ENCODE measurements around the gene CCDC192. TPM values are rescaled to one million over a fixed set of nuclear protein-coding genes. Genes with fewer than 3 reads are reported as not detected.

The CCDC192 gene
- total RNA-seq, 2 experiments from 2014 or later = not detected

DNA sequence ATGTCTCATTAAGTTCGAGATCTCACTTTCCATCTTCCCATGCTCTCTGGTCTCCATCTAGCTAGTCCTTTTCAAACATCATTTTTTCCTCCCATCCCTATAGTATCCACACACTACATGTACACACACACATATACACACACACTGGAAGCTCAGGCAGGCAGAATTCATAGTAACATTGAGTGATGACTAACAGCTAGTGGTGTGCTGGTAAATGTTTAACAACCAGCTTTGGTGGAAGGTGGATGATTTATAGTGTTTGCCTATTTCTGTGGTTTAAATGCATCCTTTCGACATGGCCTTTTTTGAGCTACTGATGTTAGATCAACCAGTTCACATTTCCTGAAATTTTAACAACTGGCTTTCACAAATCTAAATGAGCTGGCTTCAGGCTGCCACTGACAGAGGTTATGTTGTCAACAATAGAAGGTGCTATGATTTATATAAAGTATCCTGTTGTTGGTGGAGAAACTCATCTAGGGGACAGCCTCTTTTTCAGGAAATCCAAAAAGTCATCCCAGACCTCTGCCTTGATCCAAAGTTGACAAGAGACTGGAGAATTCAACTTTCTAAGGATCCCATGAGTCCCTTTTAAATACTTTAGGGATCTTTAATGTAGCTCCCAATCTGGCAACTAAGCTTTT, 117.8 kb downstream of the CCDC192 start:
- peak; percentile 39 for ATAC-seq
- no peaks in the 10 kb centered on the region for H3K9me3 Mint-ChIP-seq (ENCODE audit: low read depth)
- no peaks in the 10 kb centered on the region for H3K4me1 Mint-ChIP-seq
- H3K27me3 Mint-ChIP-seq = peaks cover 4% of the 10 kb centered on the region
- CTCF ChIA-PET = interaction anchor here (0.6 kb wide), 1 partner anchor 275 kb away, joined by 5 read pairs; no protein-coding TSS in a partner anchor
- H3K27ac Mint-ChIP-seq = no peak overlapping the region
- H3K4me3 Mint-ChIP-seq = no peak overlapping the region
- DNase-seq = no peak
- intact Hi-C loops (cut with DNase I, micrococcal nuclease) = no loop called here
- no peaks in the 10 kb centered on the region for H3K36me3 Mint-ChIP-seq (ENCODE audit: low read depth)
- POLR2A ChIA-PET = no interaction called here

DNA sequence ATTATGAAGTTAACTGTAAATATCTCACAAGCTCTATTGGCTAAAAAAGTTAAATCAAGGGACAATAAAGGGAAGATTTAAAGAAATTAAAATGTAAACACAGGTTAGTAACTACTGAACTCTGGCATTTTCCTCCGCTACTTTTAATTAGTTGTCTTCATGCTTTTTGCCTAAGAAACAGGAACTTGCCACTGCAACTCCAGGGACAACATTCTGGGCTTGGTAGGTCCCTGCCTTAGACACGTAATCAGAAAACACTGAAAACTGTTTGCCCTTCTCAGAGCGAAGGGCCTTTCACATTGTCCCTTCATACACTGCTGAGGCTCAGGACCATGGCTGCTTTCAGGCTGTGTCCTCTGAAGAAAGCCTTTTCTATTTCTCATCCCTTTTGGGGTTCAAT, 118.7 kb downstream of the CCDC192 start:
- H3K4me1 Mint-ChIP-seq = no peaks in the 10 kb centered on the region
- no peak overlapping the region for H3K27ac Mint-ChIP-seq
- H3K36me3 Mint-ChIP-seq (ENCODE audit: low read depth) = no peaks in the 10 kb centered on the region
- DNase-seq (no peak), ATAC-seq (no peak)
- ChIA-PET CTCF (interaction anchor here (0.6 kb wide), 1 partner anchor 117 kb away, joined by 3 read pairs; no protein-coding TSS in a partner anchor), POLR2A (no interaction called here)
- H3K9me3 Mint-ChIP-seq (ENCODE audit: low read depth) = no peaks in the 10 kb centered on the region
- H3K4me3 Mint-ChIP-seq = no peak overlapping the region
- intact Hi-C loops (cut with DNase I, micrococcal nuclease) = no loop called here
- H3K27me3 Mint-ChIP-seq = peaks cover 4% of the 10 kb centered on the region

- Mint-ChIP-seq H3K4me3 (no peak overlapping the region), H3K9me3 (ENCODE audit: low read depth) (no peaks in the 10 kb centered on the region), H3K27me3 (peaks cover 8% of the 10 kb centered on the region), H3K27ac (no peak overlapping the region), H3K36me3 (ENCODE audit: low read depth) (no peaks in the 10 kb centered on the region), H3K4me1 (no peaks in the 10 kb centered on the region)
- CTCF ChIA-PET = interaction anchor here (0.9 kb wide), 1 partner anchor 18 kb away, joined by 3 read pairs; no protein-coding TSS in a partner anchor
- no peak for ATAC-seq
- no peak for DNase-seq
- intact Hi-C loops (cut with DNase I, micrococcal nuclease) = no loop called here
- POLR2A ChIA-PET = no interaction called here
Measured at GRCh38 chr5:127824126-127824525, 120.9 kb downstream of the CCDC192 start.

- peaks cover 5% of the 10 kb centered on the region for H3K27me3 Mint-ChIP-seq
- no peak overlapping the region for H3K4me3 Mint-ChIP-seq
- DNase-seq (no peak), ATAC-seq (no peak)
- intact Hi-C loops (cut with DNase I, micrococcal nuclease) = no loop called here
- ChIA-PET CTCF (no interaction called here), POLR2A (no interaction called here)
- H3K9me3 Mint-ChIP-seq (ENCODE audit: low read depth) = no peaks in the 10 kb centered on the region
- no peaks in the 10 kb centered on the region for H3K36me3 Mint-ChIP-seq (ENCODE audit: low read depth)
- no peak overlapping the region for H3K27ac Mint-ChIP-seq
- H3K4me1 Mint-ChIP-seq = no peaks in the 10 kb centered on the region
Measured at GRCh38 chr5:127826011-127826410, 122.8 kb downstream of the CCDC192 start.

GRCh38 chr5:127827451-127827850, 124.3 kb downstream of the CCDC192 start:
- CTCF ChIA-PET = no interaction called here

GRCh38 chr5:127830157-127830556, 127.0 kb downstream of the CCDC192 start:
- ChIA-PET CTCF (no interaction called here), POLR2A (no interaction called here)
- Mint-ChIP-seq H3K27ac (no peak overlapping the region), H3K9me3 (ENCODE audit: low read depth) (no peaks in the 10 kb centered on the region), H3K4me1 (no peaks in the 10 kb centered on the region), H3K36me3 (ENCODE audit: low read depth) (no peaks in the 10 kb centered on the region), H3K4me3 (no peak overlapping the region), H3K27me3 (peaks cover 5% of the 10 kb centered on the region)
- no peak for DNase-seq
- intact Hi-C loops (cut with DNase I, micrococcal nuclease) = no loop called here
- no peak for ATAC-seq

More at GRCh38 chr5:127827451-127827850, 124.3 kb downstream of the CCDC192 start:
- DNase-seq = no peak
- H3K36me3 Mint-ChIP-seq (ENCODE audit: low read depth) = no peaks in the 10 kb centered on the region
- no peak for ATAC-seq
- H3K27me3 Mint-ChIP-seq = peaks cover 5% of the 10 kb centered on the region
- no peak overlapping the region for H3K27ac Mint-ChIP-seq
- intact Hi-C loops (cut with DNase I, micrococcal nuclease) = no loop called here
- POLR2A ChIA-PET = no interaction called here
- no peaks in the 10 kb centered on the region for H3K4me1 Mint-ChIP-seq
- H3K9me3 Mint-ChIP-seq (ENCODE audit: low read depth) = no peaks in the 10 kb centered on the region
- no peak overlapping the region for H3K4me3 Mint-ChIP-seq

DNA sequence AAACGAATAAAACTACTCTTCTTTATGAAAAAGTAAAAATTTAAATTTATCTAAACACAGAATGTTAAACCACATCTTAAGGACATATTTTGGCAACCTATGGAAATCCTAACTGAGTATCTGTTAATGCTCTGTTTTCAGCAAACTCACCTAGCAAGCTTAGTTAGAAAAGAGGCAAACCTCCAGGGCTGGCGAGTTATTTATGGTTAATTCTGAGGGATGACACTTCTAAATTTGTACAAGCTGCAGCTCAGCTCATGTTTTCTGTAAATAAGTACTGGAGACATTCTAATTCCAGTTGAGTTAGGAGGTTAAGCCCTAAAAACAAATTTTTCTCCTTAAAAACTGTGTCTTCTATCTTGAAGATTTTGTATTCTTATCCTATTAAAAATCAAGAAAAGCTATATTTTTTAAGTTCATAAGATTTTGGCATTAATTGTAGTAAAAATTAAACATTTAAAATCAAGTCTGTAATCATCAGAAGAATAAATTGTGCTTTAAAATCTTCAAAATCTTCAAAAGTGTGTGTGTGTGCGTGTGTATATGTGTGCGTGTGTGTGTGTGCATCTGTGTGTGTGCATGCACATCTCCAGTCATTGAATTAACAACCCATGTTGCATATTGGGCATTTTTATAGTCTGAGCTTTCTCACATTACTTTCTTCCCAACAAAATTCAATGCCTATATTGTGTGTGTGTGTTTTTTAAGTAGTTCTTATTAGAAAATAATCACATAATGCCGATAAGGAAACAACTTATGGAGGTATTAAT, 127.8 kb downstream of the CCDC192 start:
- Mint-ChIP-seq H3K4me1 (no peaks in the 10 kb centered on the region), H3K27ac (no peak overlapping the region), H3K4me3 (no peak overlapping the region), H3K36me3 (ENCODE audit: low read depth) (no peaks in the 10 kb centered on the region), H3K9me3 (ENCODE audit: low read depth) (no peaks in the 10 kb centered on the region), H3K27me3 (peaks cover 9% of the 10 kb centered on the region)
- ChIA-PET POLR2A (no interaction called here), CTCF (interaction anchor here (0.6 kb wide), 1 partner anchor 1157 kb away, joined by 3 read pairs; no protein-coding TSS in a partner anchor)
- ATAC-seq (no peak), DNase-seq (no peak)
- intact Hi-C loops (cut with DNase I, micrococcal nuclease) = no loop called here

DNA sequence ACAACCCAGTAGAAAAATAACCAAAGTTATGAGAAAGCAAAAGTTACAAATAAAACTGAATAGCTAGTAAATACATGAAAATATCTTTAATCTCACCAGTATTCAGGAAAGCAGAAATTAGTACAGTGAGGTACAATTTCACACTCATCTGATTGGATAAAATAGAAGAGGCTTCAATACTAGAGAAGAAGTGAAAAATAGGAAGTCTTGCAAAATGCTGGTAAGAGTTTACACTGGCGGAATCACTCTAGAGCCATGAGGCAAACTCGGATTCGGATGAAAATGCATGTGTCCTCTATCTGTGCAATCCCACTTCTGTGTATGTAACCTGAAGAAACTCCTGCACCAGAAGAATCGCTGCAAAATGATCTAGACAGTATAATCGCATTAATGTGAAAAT, 128.9 kb downstream of the CCDC192 start:
- Mint-ChIP-seq H3K27me3 (peaks cover 9% of the 10 kb centered on the region), H3K4me3 (no peak overlapping the region), H3K9me3 (ENCODE audit: low read depth) (no peaks in the 10 kb centered on the region), H3K4me1 (no peaks in the 10 kb centered on the region), H3K27ac (no peak overlapping the region), H3K36me3 (ENCODE audit: low read depth) (no peaks in the 10 kb centered on the region)
- intact Hi-C loops (cut with DNase I, micrococcal nuclease) = no loop called here
- ChIA-PET POLR2A (no interaction called here), CTCF (interaction anchor here (0.8 to 1.2 kb wide), 2 partner anchors 34 to 256 kb away, joined by 3 read pairs; no protein-coding TSS in a partner anchor)
- DNase-seq = no peak
- ATAC-seq = no peak

- Mint-ChIP-seq H3K4me1 (no peaks in the 10 kb centered on the region), H3K27ac (no peak overlapping the region), H3K9me3 (ENCODE audit: low read depth) (no peaks in the 10 kb centered on the region), H3K36me3 (ENCODE audit: low read depth) (no peaks in the 10 kb centered on the region), H3K27me3 (peaks cover 3% of the 10 kb centered on the region), H3K4me3 (no peak overlapping the region)
- DNase-seq (no peak), ATAC-seq (no peak)
- CTCF ChIA-PET = no interaction called here
- POLR2A ChIA-PET = no interaction called here
- intact Hi-C loops (cut with DNase I, micrococcal nuclease) = no loop called here
Measured at GRCh38 chr5:127834094-127834531, 130.9 kb downstream of the CCDC192 start.

DNA sequence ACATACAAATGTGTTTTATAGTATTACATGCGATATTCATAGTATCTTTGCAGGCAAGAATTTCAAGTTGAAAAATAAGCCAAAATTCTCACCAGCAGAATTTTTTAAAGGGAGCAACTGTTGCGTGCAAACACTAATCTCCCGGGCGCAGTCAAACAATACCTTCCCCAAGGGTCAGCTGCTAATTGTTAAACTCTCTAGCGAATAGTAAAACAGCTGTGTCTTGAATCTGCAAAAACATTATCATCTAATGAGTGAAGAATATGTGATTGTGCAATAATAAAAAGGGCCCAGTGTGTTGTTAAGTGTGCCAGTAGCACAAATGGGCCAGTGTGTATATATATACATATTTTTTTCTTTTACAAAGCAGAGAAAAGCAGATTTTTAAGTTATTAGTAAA, 131.4 kb downstream of the CCDC192 start:
- no peak overlapping the region for H3K27ac Mint-ChIP-seq
- DNase-seq (no peak), ATAC-seq (no peak)
- H3K4me3 Mint-ChIP-seq = no peak overlapping the region
- H3K9me3 Mint-ChIP-seq (ENCODE audit: low read depth) = no peaks in the 10 kb centered on the region
- intact Hi-C loops (cut with DNase I, micrococcal nuclease) = no loop called here
- POLR2A ChIA-PET = no interaction called here
- peaks cover 3% of the 10 kb centered on the region for H3K27me3 Mint-ChIP-seq
- no peaks in the 10 kb centered on the region for H3K36me3 Mint-ChIP-seq (ENCODE audit: low read depth)
- CTCF ChIA-PET = no interaction called here
- H3K4me1 Mint-ChIP-seq = no peaks in the 10 kb centered on the region

DNA sequence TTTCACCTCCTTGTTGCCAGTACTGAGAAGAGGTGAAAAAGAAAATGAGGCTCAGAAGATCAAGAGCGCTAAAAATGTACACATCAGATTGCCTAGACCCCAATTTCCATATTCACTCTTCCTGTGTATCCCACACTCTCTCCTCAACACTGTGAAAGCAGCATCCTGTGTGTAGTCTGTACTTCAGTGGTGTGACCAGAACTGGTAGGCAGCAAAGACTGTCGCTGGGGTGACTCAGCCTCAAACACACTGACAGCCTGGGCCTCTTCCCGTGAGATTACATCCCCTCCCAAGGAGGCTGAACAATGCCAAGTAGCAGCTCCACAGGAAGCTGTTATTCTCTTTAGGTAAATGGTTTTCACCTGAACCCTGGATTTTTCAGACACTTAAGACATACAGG, 135.5 kb downstream of the CCDC192 start:
- intact Hi-C loops (cut with DNase I, micrococcal nuclease) = no loop called here
- POLR2A ChIA-PET = no interaction called here
- DNase-seq (peak; percentile 8), ATAC-seq (no peak)
- no peaks in the 10 kb centered on the region for H3K4me1 Mint-ChIP-seq
- H3K27me3 Mint-ChIP-seq = peaks cover 3% of the 10 kb centered on the region
- H3K27ac Mint-ChIP-seq = no peak overlapping the region
- no peaks in the 10 kb centered on the region for H3K36me3 Mint-ChIP-seq (ENCODE audit: low read depth)
- CTCF ChIA-PET = no interaction called here
- no peaks in the 10 kb centered on the region for H3K9me3 Mint-ChIP-seq (ENCODE audit: low read depth)
- H3K4me3 Mint-ChIP-seq = no peak overlapping the region

GRCh38 chr5:127839072-127839471, 135.9 kb downstream of the CCDC192 start:
- no peak overlapping the region for H3K4me3 Mint-ChIP-seq
- CTCF ChIA-PET = no interaction called here
- intact Hi-C loops (cut with DNase I, micrococcal nuclease) = no loop called here
- peaks cover 3% of the 10 kb centered on the region for H3K27me3 Mint-ChIP-seq
- no peak overlapping the region for H3K27ac Mint-ChIP-seq
- DNase-seq (no peak), ATAC-seq (no peak)
- POLR2A ChIA-PET = no interaction called here
- H3K36me3 Mint-ChIP-seq (ENCODE audit: low read depth) = no peaks in the 10 kb centered on the region
- H3K4me1 Mint-ChIP-seq = no peaks in the 10 kb centered on the region
- H3K9me3 Mint-ChIP-seq (ENCODE audit: low read depth) = no peaks in the 10 kb centered on the region

Data from activated CD4-positive, alpha-beta T cell treated with anti-CD3 and anti-CD28 coated beads for 36 hours (primary cell).